HG03097 (cell line): ENCODE data around the gene ZNF48.

Experiments
- ATAC-seq: cut with Tn5 transposase; IDR thresholded peaks from one replicate; pipeline ENCODE4 v1.9.1; 2021; ENCODE audit not compliant: unreplicated experiment, low FRiP score

The ZNF48 gene

DNA sequence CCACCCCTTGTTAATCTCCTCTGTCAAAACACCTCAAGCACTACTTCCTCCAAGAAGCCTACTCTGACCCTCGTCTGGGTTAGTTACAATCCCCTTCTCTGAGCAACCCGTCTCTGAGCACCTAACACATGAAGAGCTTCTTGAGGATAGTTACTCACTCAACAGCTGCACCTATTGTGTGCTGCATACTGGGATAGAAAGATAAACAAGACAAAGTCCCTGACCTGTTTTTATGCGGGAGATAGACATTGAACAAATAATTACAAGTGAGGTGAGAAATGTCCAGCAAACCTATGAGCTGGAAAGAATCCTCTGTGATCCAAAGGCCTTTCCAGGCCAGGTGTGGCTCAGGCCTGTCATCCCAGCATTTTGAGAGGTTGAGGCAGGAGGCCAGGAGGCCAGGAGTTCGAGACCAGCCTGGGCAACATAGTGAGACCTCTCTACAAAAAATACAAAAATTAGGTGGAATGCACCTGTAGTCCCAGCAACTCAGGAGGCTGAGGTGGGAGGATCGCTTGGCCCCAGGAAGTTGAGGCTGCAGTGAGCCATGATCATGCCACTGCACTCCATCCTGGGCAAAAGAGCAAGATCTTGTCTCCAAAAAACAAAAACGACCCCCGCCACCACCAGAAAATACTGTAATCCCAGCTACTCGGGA is 6.7 kb downstream of the ZNF48 start:
- ATAC-seq, result no peak

- no peak for ATAC-seq
These were observed 11.5 kb downstream of the ZNF48 start for GRCh38 chr16:30406795-30407101.

GRCh38 chr16:30407102-30407803 is 12.0 kb downstream of the ZNF48 start, which contains the start of gene ZNF771:
Gene ZNF771 (plus strand): TSS chr16:30407606. CDS start chr16:30408054, 448 bp downstream.
- ATAC-seq, result peak; percentile 50

DNA sequence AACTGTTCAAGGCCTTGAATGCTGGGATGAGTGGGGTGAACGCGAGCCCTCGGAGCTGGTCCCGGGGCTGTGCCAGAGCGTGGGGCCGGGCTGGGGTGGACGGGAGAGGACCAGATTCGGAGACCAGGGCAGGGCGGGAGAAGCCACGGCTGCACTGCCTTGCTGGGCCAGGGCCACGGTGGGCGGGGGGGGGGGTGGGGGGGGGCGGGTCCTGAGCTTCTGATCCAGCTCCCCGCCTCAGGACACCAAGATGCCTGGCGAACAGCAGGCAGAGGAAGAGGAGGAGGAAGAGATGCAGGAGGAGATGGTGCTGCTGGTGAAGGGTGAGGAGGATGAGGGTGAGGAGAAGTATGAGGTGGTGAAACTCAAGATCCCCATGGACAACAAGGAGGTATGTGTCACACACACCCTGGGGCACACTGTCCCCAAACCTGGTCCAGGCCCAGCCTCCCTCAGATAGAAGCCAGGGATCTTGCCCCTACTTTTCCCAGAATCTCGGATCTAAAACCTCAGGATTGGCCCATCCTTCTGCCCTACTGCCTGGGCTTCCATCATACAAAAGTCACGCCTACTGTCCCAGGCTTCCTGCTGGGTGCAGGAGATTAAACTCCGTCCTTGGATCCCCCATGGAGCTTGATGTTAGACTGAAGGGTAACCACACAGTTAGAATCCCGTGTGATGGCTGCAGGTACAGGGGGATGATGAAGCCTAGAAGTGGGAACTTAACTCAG is 12.7 kb downstream of the ZNF48 start:
- no peak for ATAC-seq

DNA sequence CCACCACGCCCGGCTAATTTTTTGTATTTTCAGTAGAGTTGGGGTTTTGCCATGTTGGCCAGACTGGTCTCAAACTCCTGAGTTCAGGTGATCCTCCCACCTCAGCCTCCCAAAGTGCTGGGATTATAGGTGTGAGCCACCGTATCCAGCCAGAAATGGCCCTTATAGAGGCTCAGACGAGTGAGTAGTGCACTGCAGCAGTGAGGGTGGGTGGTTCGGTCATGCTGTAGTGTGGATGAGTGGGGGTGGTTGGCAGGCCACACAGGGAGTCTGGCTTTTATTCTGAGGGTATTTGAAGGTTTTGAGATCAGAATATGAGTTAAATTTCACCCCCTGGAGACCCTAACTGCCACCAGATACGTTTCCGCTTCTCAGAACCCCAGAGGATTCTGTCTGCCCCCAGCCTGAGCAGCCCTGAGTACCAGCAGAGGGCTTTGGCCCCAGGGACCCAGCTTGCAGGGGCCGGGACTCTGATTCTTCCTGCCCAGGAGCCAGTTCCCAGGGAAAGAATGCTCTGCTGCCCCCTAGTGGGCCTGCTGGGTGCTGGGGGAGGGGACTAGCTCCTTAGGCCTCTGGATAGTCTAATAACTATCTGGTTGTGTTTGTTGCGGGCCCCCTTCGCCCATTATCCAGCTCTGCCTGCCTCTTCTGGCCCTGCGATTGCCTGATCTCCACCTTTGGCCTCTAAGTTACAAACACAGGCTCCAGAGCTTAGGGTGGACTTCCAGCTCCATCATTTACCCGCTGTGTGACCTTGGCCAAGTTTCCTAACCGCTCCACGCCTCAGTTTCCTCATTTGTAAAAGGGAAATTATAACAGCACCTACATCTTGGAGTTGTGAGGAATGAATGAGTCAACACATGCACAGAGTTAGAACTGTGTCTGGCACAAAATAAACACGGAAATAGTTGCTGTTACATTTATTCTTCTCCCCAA is 14.2 kb downstream of the ZNF48 start:
- ATAC-seq, result peak; percentile 42

DNA sequence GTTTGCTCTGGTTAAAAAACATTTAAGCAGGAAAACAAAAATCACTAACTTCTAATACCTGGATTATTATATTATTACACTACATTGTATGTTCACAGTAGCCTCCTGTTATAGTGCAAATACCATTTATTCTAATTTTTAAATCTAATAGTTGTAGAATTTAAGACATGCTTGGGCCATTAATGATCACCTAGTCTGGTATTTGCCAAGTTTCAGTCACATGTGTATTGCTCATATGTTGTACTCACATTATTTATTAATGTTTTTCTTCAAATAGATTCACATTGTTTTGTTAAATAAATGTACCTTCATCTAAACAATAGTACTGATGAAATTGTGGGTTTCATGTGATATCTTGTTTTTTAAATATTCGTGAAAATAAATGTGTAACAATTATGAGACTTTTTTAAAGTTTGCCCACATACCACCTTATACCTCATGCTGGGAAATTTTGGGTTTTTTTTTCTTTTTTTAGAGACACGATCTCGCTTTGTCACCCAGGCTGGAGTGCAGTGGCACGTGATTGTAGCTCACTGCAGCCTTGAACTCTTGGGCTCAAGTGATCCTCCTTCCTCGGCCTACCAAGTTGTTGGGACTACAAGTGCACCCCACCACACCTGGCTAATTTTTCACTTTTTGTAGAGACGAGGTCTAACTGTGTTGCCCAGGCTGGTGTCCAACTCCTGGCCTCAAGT is 18.0 kb downstream of the ZNF48 start:
- no peak for ATAC-seq

DNA sequence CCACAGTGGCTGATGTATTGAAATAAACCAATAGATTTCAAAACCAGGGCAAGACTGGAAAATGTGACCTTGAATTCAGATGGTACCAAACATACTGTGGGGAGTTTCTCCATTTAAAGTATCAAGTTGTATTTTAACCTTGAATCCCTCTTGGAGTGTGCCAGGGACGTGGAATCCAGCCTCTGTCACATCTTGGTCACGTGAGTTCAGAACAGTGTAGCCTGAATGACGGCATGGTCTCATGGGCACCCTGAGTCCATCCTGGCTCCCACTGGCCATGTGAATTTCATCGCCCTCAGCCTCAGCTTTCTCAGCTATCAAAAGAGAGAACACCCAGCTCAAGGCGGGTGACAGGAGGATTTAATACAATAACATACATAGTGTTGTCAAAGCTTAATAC is 18.9 kb downstream of the ZNF48 start:
- ATAC-seq, result no peak

GRCh38 chr16:30416047-30416603 is 20.9 kb downstream of the ZNF48 start:
- no peak for ATAC-seq

- no peak for ATAC-seq
These were observed 21.7 kb downstream of the ZNF48 start for GRCh38 chr16:30416624-30417528.

DNA sequence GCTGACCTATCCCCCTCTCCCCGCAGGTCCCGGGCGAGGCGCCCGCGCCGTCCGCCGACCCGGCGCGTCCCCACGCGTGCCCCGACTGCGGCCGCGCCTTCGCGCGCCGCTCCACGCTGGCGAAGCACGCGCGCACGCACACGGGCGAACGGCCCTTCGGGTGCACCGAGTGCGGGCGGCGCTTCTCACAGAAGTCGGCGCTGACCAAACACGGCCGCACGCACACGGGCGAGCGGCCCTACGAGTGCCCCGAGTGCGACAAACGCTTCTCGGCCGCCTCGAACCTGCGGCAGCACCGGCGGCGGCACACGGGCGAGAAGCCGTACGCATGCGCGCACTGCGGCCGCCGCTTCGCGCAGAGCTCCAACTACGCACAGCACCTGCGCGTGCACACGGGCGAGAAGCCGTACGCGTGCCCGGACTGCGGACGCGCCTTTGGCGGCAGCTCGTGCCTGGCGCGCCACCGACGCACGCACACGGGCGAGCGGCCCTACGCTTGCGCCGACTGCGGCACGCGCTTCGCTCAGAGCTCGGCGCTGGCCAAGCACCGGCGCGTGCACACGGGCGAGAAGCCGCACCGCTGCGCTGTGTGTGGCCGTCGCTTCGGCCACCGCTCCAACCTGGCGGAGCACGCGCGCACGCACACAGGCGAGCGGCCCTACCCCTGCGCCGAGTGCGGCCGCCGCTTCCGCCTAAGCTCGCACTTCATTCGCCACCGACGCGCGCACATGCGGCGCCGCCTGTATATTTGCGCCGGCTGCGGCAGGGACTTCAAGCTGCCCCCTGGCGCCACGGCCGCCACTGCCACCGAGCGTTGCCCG is 22.5 kb downstream of the ZNF48 start:
- peak; percentile 80 for ATAC-seq

DNA sequence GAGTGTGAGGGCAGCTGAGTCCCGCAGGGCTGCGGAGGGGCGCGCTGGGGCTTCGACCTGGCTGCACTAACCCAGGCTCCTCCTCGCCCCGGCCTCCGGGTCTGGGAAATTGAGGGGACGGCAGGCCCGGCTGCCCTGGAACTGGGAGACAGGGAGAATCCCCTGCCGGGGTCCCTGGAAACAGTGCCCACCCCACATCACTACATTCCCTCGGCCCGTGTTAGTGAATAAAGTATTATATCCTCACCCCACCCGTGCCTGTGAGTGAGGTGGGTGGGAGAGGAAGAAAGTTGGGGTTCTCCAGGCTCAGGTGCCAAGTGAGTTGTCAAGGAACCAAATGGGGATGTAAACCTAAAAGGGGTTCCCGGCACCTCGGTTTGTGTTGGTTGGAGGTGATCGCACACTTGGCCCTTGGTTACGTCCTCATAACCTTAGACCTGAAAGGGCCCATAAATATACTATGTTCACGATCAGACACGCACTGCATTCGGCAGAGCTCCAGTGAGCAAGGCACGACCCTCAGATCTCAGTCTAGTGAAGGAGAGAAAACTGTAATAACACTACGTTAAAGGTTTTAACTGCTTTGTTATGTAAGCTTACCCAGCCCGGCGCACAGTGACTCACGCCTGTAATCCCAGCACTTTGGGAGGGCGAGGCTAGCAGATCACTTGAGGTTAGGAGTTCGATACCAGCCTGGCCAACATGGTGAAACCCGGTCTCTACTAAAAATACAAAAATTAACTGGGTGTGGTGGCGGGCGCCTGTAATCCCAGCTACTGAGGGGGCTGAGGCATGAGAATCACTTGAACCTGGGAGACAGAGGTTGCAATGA is 23.3 kb downstream of the ZNF48 start:
- ATAC-seq, result no peak

- ATAC-seq, result no peak
These were observed 25.8 kb downstream of the ZNF48 start for GRCh38 chr16:30421010-30421409.

GRCh38 chr16:30428055-30428454 is 32.8 kb downstream of the ZNF48 start:
- no peak for ATAC-seq

DNA sequence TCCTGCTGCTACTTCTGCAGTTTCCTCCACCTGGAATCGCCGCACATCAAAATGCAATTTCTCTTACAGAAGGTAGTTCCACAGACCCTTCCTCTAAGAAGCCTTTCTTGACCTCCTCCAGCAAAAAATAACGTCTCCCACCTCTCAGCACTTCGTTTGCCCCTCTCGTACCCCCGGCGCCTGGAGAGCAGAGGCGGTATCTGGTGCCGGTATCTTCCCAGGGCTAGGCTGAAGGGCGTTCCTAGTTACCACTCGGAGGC is 34.1 kb downstream of the ZNF48 start:
- ATAC-seq, result no peak

DNA sequence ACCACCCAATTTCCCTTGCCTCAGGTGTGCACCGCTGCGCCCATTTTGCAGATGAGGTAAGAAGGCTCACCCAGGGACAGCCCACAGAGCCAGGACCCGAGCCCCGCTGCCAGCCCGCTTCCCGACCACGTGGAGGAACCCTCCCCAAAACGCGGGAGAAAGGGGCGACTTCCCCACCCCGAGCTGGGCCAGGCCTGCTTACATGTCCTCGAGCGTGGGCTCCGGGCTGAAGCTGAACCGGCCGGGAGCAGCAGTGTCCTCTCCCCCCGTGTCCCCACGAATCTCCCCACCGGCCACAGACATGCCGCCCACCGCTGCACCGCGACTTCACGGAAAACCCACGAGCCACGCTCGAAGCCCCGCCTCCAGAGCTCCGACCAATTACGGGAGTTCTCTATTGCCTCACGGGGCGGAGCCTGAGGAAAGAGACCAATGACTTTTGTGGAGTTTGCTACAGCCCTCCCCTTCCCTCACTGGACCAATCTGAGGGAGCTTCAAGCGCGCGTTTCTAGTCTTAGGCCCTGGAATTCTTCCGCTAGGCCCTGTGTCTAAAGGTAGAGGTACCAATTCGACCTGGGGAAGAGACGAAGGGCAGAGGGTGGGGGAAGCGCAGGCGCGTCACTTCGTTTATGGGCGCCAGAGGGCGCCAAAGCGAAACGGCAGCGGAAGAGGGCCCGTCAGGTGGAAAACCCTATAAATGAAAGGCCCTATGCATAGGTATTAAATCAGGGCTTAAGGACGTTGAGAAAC is 34.6 kb downstream of the ZNF48 start, which contains the start of gene DCTPP1:
Gene DCTPP1 (minus strand): TSS at position 353 of the 750 bp plus-strand sequence. CDS start 50 bp downstream, at position 303.
- peak; percentile 95 for ATAC-seq

- ATAC-seq, result no peak
These were observed 35.3 kb downstream of the ZNF48 start for GRCh38 chr16:30430428-30430970.
